BLaER1 treated with 17β-estradiol and CSF1 and Interleukin-3, amounts not matched to agents 10 nM and 100 nM (cell line): Measurements from ENCODE around the gene FILIP1.

Experiments
- H3K27ac ChIP-seq, 11 experiments: shearing (Covaris generic); formaldehyde crosslinking; 2 replicates each; pipeline ENCODE4 v1.8.1; 2022
- H3K27me3 ChIP-seq, 11 experiments: shearing (Covaris generic); formaldehyde crosslinking; 2 replicates each; pipeline ENCODE4 v1.8.1; 2022
- H3K36me3 ChIP-seq, 11 experiments: shearing (Covaris generic); formaldehyde crosslinking; 2 replicates each; pipeline ENCODE4 v1.8.1; 2022
- H3K4me1 ChIP-seq, 10 experiments: shearing (Covaris generic); formaldehyde crosslinking; 2 replicates each; pipeline ENCODE4 v1.8.1; 2022
- H3K4me2 ChIP-seq, 11 experiments: shearing (Covaris generic); formaldehyde crosslinking; 2 replicates each; pipeline ENCODE4 v1.8.1; 2022
- H3K4me3 ChIP-seq, 10 experiments: shearing (Covaris generic); formaldehyde crosslinking; 2 replicates each; pipeline ENCODE4 v1.8.1; 2022
- H3K9ac ChIP-seq, 11 experiments: shearing (Covaris generic); formaldehyde crosslinking; 2 replicates each; pipeline ENCODE4 v1.8.1; 2022
- H3K9me3 ChIP-seq, 11 experiments: shearing (Covaris generic); formaldehyde crosslinking; replicated peaks in 1 of 11; 2 replicates each; pipeline ENCODE4 v1.8.1; 2022
- H4K20me1 ChIP-seq, 11 experiments: shearing (Covaris generic); formaldehyde crosslinking; 2 replicates each; pipeline ENCODE4 v1.8.1; 2022
- Cebpa-rat ChIP-seq, 11 experiments: shearing (Covaris generic); IDR thresholded peaks; 2 replicates each; pipeline ENCODE4 v1.8.1; 2022

The FILIP1 gene

GRCh38 chr6:75498862-75499261 lies 5.3 kb upstream of the FILIP1 start:
- H3K9ac ChIP-seq: no peak overlapping the region
- no peak for TF ChIP-seq Cebpa-rat (IDR thresholded peaks at IDR 0.05)
- H3K9me3 ChIP-seq: no peaks in the 10 kb centered on the region
- H3K27ac ChIP-seq: no peak overlapping the region
- no peaks in the 10 kb centered on the region for H4K20me1 ChIP-seq
- no peak overlapping the region for H3K4me3 ChIP-seq
- H3K4me2 ChIP-seq: no peak overlapping the region
- H3K27me3 ChIP-seq: no peaks in the 10 kb centered on the region; a peak in 1 of 22 replicates
- no peaks in the 10 kb centered on the region for H3K36me3 ChIP-seq
- peaks cover 10 to 21% (median 15%) of the 10 kb centered on the region in 10 experiments for H3K4me1 ChIP-seq

GRCh38 chr6:75497994-75498393 lies 4.4 kb upstream of the FILIP1 start:
- H3K27ac ChIP-seq: no peak overlapping the region
- no peaks in the 10 kb centered on the region for H3K36me3 ChIP-seq
- H4K20me1 ChIP-seq: no peaks in the 10 kb centered on the region
- no peaks in the 10 kb centered on the region for H3K9me3 ChIP-seq
- no peak overlapping the region for H3K4me3 ChIP-seq
- no peak for TF ChIP-seq Cebpa-rat (IDR thresholded peaks at IDR 0.05)
- H3K4me2 ChIP-seq: no peak overlapping the region
- peaks cover 10 to 28% (median 16%) of the 10 kb centered on the region in 10 experiments for H3K4me1 ChIP-seq
- H3K9ac ChIP-seq: no peak overlapping the region
- no peaks in the 10 kb centered on the region; a peak in 1 of 22 replicates for H3K27me3 ChIP-seq

GRCh38 chr6:75495011-75495410 lies 1.4 kb upstream of the FILIP1 start:
- no peaks in the 10 kb centered on the region for H3K9me3 ChIP-seq
- H3K4me3 ChIP-seq: no peak overlapping the region
- no peaks in the 10 kb centered on the region for H3K36me3 ChIP-seq
- H3K27me3 ChIP-seq: no peaks in the 10 kb centered on the region; a peak in 1 of 22 replicates
- no peak overlapping the region for H3K9ac ChIP-seq
- peak overlapping the region in 6 of 11 experiments; percentile 25 to 64 (median 54); a peak in 8 of 22 replicates for H3K4me2 ChIP-seq
- peak overlapping the region in 5 of 11 experiments; percentile 50 to 69 (median 66); a peak in 7 of 22 replicates for H3K27ac ChIP-seq
- no peaks in the 10 kb centered on the region for H4K20me1 ChIP-seq
- H3K4me1 ChIP-seq: peaks cover 10 to 28% (median 16%) of the 10 kb centered on the region in 10 experiments
- no peak for TF ChIP-seq Cebpa-rat (IDR thresholded peaks at IDR 0.05)

GRCh38 chr6:75494290-75494689 lies 690 bp upstream of the FILIP1 start:
- no peak overlapping the region for H3K4me3 ChIP-seq
- no peak overlapping the region for H3K27ac ChIP-seq
- no peak overlapping the region for H3K4me2 ChIP-seq
- H3K27me3 ChIP-seq: no peaks in the 10 kb centered on the region; a peak in 1 of 22 replicates
- no peaks in the 10 kb centered on the region for H3K36me3 ChIP-seq
- H3K9ac ChIP-seq: no peak overlapping the region
- no peaks in the 10 kb centered on the region for H3K9me3 ChIP-seq
- H4K20me1 ChIP-seq: no peaks in the 10 kb centered on the region
- peaks cover 10 to 28% (median 16%) of the 10 kb centered on the region in 10 experiments for H3K4me1 ChIP-seq
- TF ChIP-seq Cebpa-rat (IDR thresholded peaks at IDR 0.05): no peak

GRCh38 chr6:75492386-75493153 lies 1.0 kb downstream of the FILIP1 start:
- Histone ChIP-seq H3K27ac (no peak overlapping the region), H4K20me1 (no peaks in the 10 kb centered on the region), H3K4me1 (peaks cover 10 to 28% (median 16%) of the 10 kb centered on the region in 10 experiments), H3K4me2 (no peak overlapping the region), H3K27me3 (no peaks in the 10 kb centered on the region; a peak in 1 of 22 replicates), H3K4me3 (no peak overlapping the region), H3K9me3 (no peaks in the 10 kb centered on the region), H3K36me3 (no peaks in the 10 kb centered on the region), H3K9ac (no peak overlapping the region)
- TF ChIP-seq Cebpa-rat (IDR thresholded peaks at IDR 0.05): no peak

GRCh38 chr6:75491291-75491690 lies 2.3 kb downstream of the FILIP1 start:
- H3K27me3 ChIP-seq: no peaks in the 10 kb centered on the region; a peak in 1 of 22 replicates
- no peak for TF ChIP-seq Cebpa-rat (IDR thresholded peaks at IDR 0.05)
- H4K20me1 ChIP-seq: no peaks in the 10 kb centered on the region
- no peaks in the 10 kb centered on the region for H3K9me3 ChIP-seq
- no peaks in the 10 kb centered on the region for H3K36me3 ChIP-seq
- H3K4me2 ChIP-seq: no peak overlapping the region
- no peak overlapping the region for H3K9ac ChIP-seq
- H3K4me1 ChIP-seq: peaks cover 9 to 22% (median 11%) of the 10 kb centered on the region in 10 experiments
- H3K27ac ChIP-seq: no peak overlapping the region
- no peak overlapping the region for H3K4me3 ChIP-seq

GRCh38 chr6:75490706-75491105 lies 2.9 kb downstream of the FILIP1 start:
- Histone ChIP-seq H3K4me2 (no peak overlapping the region), H3K27me3 (no peaks in the 10 kb centered on the region; a peak in 1 of 22 replicates), H3K9me3 (no peaks in the 10 kb centered on the region), H3K9ac (no peak overlapping the region), H4K20me1 (no peaks in the 10 kb centered on the region), H3K4me1 (peaks cover 3 to 16% (median 5%) of the 10 kb centered on the region in 10 experiments; a peak in 18 of 20 replicates), H3K36me3 (no peaks in the 10 kb centered on the region), H3K27ac (no peak overlapping the region), H3K4me3 (no peak overlapping the region)
- no peak for TF ChIP-seq Cebpa-rat (IDR thresholded peaks at IDR 0.05)

- H3K27me3 ChIP-seq: no peaks in the 10 kb centered on the region; a peak in 1 of 22 replicates
- H3K27ac ChIP-seq: no peak overlapping the region
- no peak for TF ChIP-seq Cebpa-rat (IDR thresholded peaks at IDR 0.05)
- no peak overlapping the region for H3K4me3 ChIP-seq
- H4K20me1 ChIP-seq: no peaks in the 10 kb centered on the region
- H3K4me2 ChIP-seq: no peak overlapping the region
- no peaks in the 10 kb centered on the region for H3K36me3 ChIP-seq
- H3K4me1 ChIP-seq: peaks cover 0 to 9% (median 0%) of the 10 kb centered on the region in 10 experiments; a peak in 5 of 20 replicates
- H3K9me3 ChIP-seq: no peaks in the 10 kb centered on the region
- no peak overlapping the region for H3K9ac ChIP-seq
These were observed 4.6 kb downstream of the FILIP1 start for GRCh38 chr6:75489025-75489424.

- Histone ChIP-seq H3K9me3 (no peaks in the 10 kb centered on the region), H3K4me1 (peaks cover 0 to 3% (median 0%) of the 10 kb centered on the region in 10 experiments; a peak in 3 of 20 replicates), H3K36me3 (no peaks in the 10 kb centered on the region), H3K9ac (no peak overlapping the region), H3K4me2 (no peak overlapping the region; a peak in 1 of 22 replicates), H3K4me3 (no peak overlapping the region), H3K27ac (no peak overlapping the region), H3K27me3 (no peaks in the 10 kb centered on the region), H4K20me1 (no peaks in the 10 kb centered on the region)
- TF ChIP-seq Cebpa-rat (IDR thresholded peaks at IDR 0.05): no peak
These were observed 5.6 kb downstream of the FILIP1 start for GRCh38 chr6:75488033-75488432.
